Psoas muscle (tissue), 8 donors: Measurements from ENCODE around the gene PLS3. TPM values are rescaled to one million over a fixed set of nuclear protein-coding genes. Genes with fewer than 3 reads are reported as not detected.

ENCODE experiments used
- ATAC-seq, 4 donors: fragments of 200-7000 bp; cut with Tn5 transposase; one replicate each; pipeline ENCODE4 v1.9.1; 2020; ENCODE audit warnings: moderate library complexity in 3 of 4, mild to moderate bottlenecking in 2 of 4
- DNase-seq, 2 donors: peaks; one replicate each; pipeline ENCODE4 v3.0.0-alpha.2; 2020
- H3K27ac ChIP-seq: fragments of 200-600 bp; one replicate; pipeline ENCODE4 v1.8.0; 2022
- H3K27me3 ChIP-seq, 3 donors: fragments of 200-600 bp in 1 of 3; one replicate each; pipeline versions ENCODE4 v1.6.1 to v1.8.0; 2013 to 2022; ENCODE audit warnings: low read length in 2 of 3, mild to moderate bottlenecking in 2 of 3, moderate library complexity in 1 of 3; ENCODE audit not compliant: insufficient read depth in 3 of 3
- H3K36me3 ChIP-seq, 2 donors: fragments of 200-600 bp in 1 of 2; one replicate each; pipeline versions ENCODE4 v1.6.1 to v1.8.0; 2013 to 2022; ENCODE audit warnings: low read depth in 1 of 2, mild to moderate bottlenecking in 1 of 2, moderate library complexity in 1 of 2; ENCODE audit not compliant: insufficient read depth in 1 of 2
- H3K4me1 ChIP-seq: fragments of 200-600 bp; one replicate; pipeline ENCODE4 v1.8.0; 2022
- H3K4me3 ChIP-seq: fragments of 200-600 bp; one replicate; pipeline ENCODE4 v1.8.0; 2022; ENCODE audit warnings: mild to moderate bottlenecking
- H3K9me3 ChIP-seq: fragments of 200-600 bp; one replicate; pipeline ENCODE4 v1.8.0; 2022
- CTCF ChIP-seq: fragments of 200-600 bp; IDR thresholded peaks from one replicate; pipeline ENCODE4 v1.8.0; 2022; ENCODE audit warnings: antibody characterized with exemption
- whole genome bisulfite sequencing, 3 donors: extraction: QIAGEN DNeasy Blood & Tissue Kit; methylation state at CpG; one replicate each; pipeline versions ENCODE4 v1.1.6 to v1.1.7; 2013; 5-methylcytosine and 5-hydroxymethylcytosine counted together
- intact Hi-C, 2 donors: fragments of 100-400 bp; cut with DNase I; formaldehyde crosslinking; loops; one replicate each; pipeline versions ENCODE4 v1.11.0 to v1.14.2; 2022
- polyA plus RNA-seq, 3 donors: library from polyadenylated mRNA; stranded (reverse); fragments of 200-250 nt; gene quantifications; one replicate each; pipeline ENCODE4 v1.2.3, GENCODE V29; 2013
- total RNA-seq, 4 donors: library from RNA; stranded (reverse); fragmentation: NEBNext Ultra II Directional in 2 of 4; extraction: Animal tissue kit (Norgen Biotek cat#: 25700) in 2 of 4; gene quantifications; one replicate each; pipeline versions ENCODE4 v1.2.1 to v1.2.4, GENCODE V29; 2021 to 2023
- donor health status: healthy with polysubstance abuse.
- donor health status: DM: no; HTN: no; CAD: no; lungs with moderate emphysema.
- donor health status: Bipolar disorder and iron deficiency.
- donor health status: healthy.
- donor health status: DM: yes; HTN: yes; CAD: no.
- donor health status: DM: no; HTN: no; CAD: no.
- donor health status: DM: no; HTN: no; CAD: no.
- donor health status: DM: yes; HTN: yes; CAD: no.

The PLS3 gene
- total and polyA plus RNA-seq, 7 donors, result 12.9 to 31.3 (median 21.5) TPM

- ATAC-seq (no peak), DNase-seq (no peak)
- Histone ChIP-seq H3K4me1 (no peaks in the 10 kb centered on the region), H3K4me3 (no peak overlapping the region), H3K36me3 (no peaks in the 10 kb centered on the region), H3K27me3 (peaks cover 0 to 14% (median 0%) of the 10 kb centered on the region in 3 donors), H3K9me3 (no peaks in the 10 kb centered on the region), H3K27ac (no peak overlapping the region)
- WGBS, 3 donors, result 55 to 85% (median 69%) methylated on average over 5 of the region's 5 CpGs
- intact Hi-C loops, result no loop called here
- no peak for TF ChIP-seq CTCF
Observed at GRCh38 chrX:115553171-115553570, 7.8 kb upstream of the PLS3 start.

- ATAC-seq, result no peak
- no peak overlapping the region for H3K27ac ChIP-seq
- WGBS, 3 donors, result 64 to 76% (median 76%) methylated on average over 3 of the region's 3 CpGs
Observed at GRCh38 chrX:115559672-115560071, 1.3 kb upstream of the PLS3 start.

GRCh38 chrX:115560211-115560977, 580 bp upstream of the PLS3 start:
- WGBS, 3 donors, result 31 to 46% (median 42%) methylated on average over 10 of the region's 10 CpGs
- intact Hi-C loops, result loop anchor here in 1 of 2 donors (5.0 kb wide), 3 partner anchors 42 to 228 kb away; no protein-coding TSS in a partner anchor
- H3K4me3 ChIP-seq, result peak overlapping the region; percentile 75

More at GRCh38 chrX:115559672-115560071, 1.3 kb upstream of the PLS3 start:
- Histone ChIP-seq H3K4me3 (no peak overlapping the region), H3K9me3 (no peaks in the 10 kb centered on the region), H3K36me3 (no peaks in the 10 kb centered on the region), H3K27me3 (peaks cover 0 to 66% (median 0%) of the 10 kb centered on the region in 3 donors), H3K4me1 (no peaks in the 10 kb centered on the region)
- intact Hi-C loops, result loop anchor here in 1 of 2 donors (5.0 kb wide), 3 partner anchors 43 to 227 kb away; no protein-coding TSS in a partner anchor
- no peak for DNase-seq
- no peak for TF ChIP-seq CTCF

GRCh38 chrX:115561605-115562479, 868 bp downstream of the PLS3 start:
- TF ChIP-seq CTCF, result no peak
- peak overlapping the region; percentile 75 for H3K4me3 ChIP-seq
- intact Hi-C loops, result loop anchor here in 1 of 2 donors (5.0 kb wide), 3 partner anchors 40 to 230 kb away; no protein-coding TSS in a partner anchor
- ATAC-seq (peak; percentile 74 to 79 (median 77)), DNase-seq (peak; percentile 55 to 74)
- no peaks in the 10 kb centered on the region for H3K4me1 ChIP-seq
- H3K9me3 ChIP-seq, result no peaks in the 10 kb centered on the region
- H3K27me3 ChIP-seq, result peaks cover 0 to 73% (median 0%) of the 10 kb centered on the region in 3 donors
- no peaks in the 10 kb centered on the region for H3K36me3 ChIP-seq
- WGBS, 3 donors, result 0 to 3% (median 1%) methylated on average over 40 to 55 of the region's 55 CpGs
- peak overlapping the region; percentile 81 for H3K27ac ChIP-seq

More at GRCh38 chrX:115560211-115560977, 580 bp upstream of the PLS3 start:
- Histone ChIP-seq H3K9me3 (no peaks in the 10 kb centered on the region), H3K36me3 (no peaks in the 10 kb centered on the region), H3K4me1 (no peaks in the 10 kb centered on the region), H3K27ac (peak overlapping the region; percentile 81), H3K27me3 (peaks cover 0 to 71% (median 0%) of the 10 kb centered on the region in 3 donors)
- DNase-seq, result no peak
- no peak for TF ChIP-seq CTCF
- no peak for ATAC-seq
